PFSK-1 (cell line): ENCODE results near the gene IPCEF1.

ENCODE experiments used
- FOXP2 ChIP-seq: optimal IDR thresholded peaks from 2 replicates; pipeline ENCODE3; 2011; ENCODE audit warnings: borderline replicate concordance, control low read depth, inconsistent platforms; ENCODE audit not compliant: insufficient read depth; ENCODE audit errors: extremely low read length, extremely low read depth
- POLR2AphosphoS5 ChIP-seq: IDR thresholded peaks from 2 replicates; pipeline ENCODE4 v1.6.1; 2012; ENCODE audit warnings: low read depth, mild to moderate bottlenecking, control low read depth, low read length, moderate library complexity
- REST ChIP-seq, 2 experiments: IDR thresholded peaks; 2 replicates each; pipeline versions ENCODE4 v1.6.1 to v1.8.0; 2011 to 2012; ENCODE audit warnings: low read depth in 2 of 2, low read length in 2 of 2, control low read depth in 1 of 2, inconsistent platforms in 1 of 2, mild to moderate bottlenecking in 1 of 2, moderate library complexity in 1 of 2; ENCODE audit not compliant: insufficient read depth in 1 of 2
- SIN3A ChIP-seq: IDR thresholded peaks from 2 replicates; pipeline ENCODE4 v1.6.1; 2012; ENCODE audit warnings: mild to moderate bottlenecking, low read length, moderate library complexity, borderline replicate concordance; ENCODE audit not compliant: insufficient read depth
- TAF1 ChIP-seq: IDR thresholded peaks from 2 replicates; pipeline ENCODE4 v1.6.1; 2012; ENCODE audit warnings: low read length, control low read depth, borderline replicate concordance; ENCODE audit not compliant: insufficient read depth

The IPCEF1 gene

DNA sequence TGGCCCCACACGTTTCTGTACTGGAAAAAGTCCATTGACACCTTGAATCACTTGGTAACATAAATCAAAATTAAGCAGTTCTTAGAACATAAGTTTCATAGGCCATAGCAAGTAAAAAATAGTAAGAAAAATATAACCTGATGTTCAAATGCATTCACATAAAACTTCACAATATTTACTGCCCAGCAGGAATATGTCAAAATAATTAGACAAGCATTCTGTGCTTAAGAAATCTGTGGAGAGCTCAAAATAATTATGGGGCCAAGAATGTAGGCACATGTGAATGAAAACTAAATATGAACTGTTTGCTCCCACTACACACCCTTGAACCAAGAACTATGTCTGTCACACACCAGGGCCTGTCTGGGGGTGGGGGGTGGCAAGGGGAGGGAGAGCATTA lies 70.8 kb downstream of the IPCEF1 start:
- TF ChIP-seq REST (IDR thresholded peaks at IDR 0.05; ENCODE audit: insufficient read depth in 1 of 2, low read depth in 2 of 2, low read length in 2 of 2) (no peak), FOXP2 (no peak)

- no peak for TF ChIP-seq FOXP2
- no peak for TF ChIP-seq REST (IDR thresholded peaks at IDR 0.05; ENCODE audit: insufficient read depth in 1 of 2, low read depth in 2 of 2, low read length in 2 of 2)
- TF ChIP-seq POLR2AphosphoS5 = no peak
- TF ChIP-seq TAF1 = no peak
- TF ChIP-seq SIN3A = no peak
These were observed 72.2 kb downstream of the IPCEF1 start for GRCh38 chr6:154284313-154284853.

- TF ChIP-seq REST (IDR thresholded peaks at IDR 0.05; ENCODE audit: insufficient read depth in 1 of 2, low read depth in 2 of 2, low read length in 2 of 2) (no peak), TAF1 (no peak), SIN3A (no peak), POLR2AphosphoS5 (no peak), FOXP2 (no peak)
These were observed 76.1 kb downstream of the IPCEF1 start for GRCh38 chr6:154280521-154280920.

DNA sequence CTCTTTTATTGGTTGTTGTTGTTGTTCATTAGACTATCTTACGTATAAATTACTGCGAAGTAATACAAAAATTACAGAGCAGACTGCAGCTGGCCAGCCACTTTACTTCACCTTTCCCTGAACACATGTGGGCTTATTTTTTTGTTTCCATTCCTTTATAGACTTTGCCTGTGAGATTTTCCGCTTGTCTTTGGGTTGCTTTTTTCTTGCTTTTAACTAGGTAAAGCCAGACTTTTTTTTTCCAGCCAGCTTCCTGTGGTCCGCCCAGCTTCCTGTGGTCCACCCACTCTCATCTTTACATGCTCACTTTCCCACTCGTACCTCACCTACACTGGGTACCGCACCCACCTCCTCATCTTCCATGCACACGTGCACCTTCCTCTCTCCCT lies 79.0 kb downstream of the IPCEF1 start:
- no peak for TF ChIP-seq TAF1
- TF ChIP-seq FOXP2 = no peak
- no peak for TF ChIP-seq POLR2AphosphoS5
- TF ChIP-seq SIN3A = no peak
- no peak for TF ChIP-seq REST (IDR thresholded peaks at IDR 0.05; ENCODE audit: insufficient read depth in 1 of 2, low read depth in 2 of 2, low read length in 2 of 2)

DNA sequence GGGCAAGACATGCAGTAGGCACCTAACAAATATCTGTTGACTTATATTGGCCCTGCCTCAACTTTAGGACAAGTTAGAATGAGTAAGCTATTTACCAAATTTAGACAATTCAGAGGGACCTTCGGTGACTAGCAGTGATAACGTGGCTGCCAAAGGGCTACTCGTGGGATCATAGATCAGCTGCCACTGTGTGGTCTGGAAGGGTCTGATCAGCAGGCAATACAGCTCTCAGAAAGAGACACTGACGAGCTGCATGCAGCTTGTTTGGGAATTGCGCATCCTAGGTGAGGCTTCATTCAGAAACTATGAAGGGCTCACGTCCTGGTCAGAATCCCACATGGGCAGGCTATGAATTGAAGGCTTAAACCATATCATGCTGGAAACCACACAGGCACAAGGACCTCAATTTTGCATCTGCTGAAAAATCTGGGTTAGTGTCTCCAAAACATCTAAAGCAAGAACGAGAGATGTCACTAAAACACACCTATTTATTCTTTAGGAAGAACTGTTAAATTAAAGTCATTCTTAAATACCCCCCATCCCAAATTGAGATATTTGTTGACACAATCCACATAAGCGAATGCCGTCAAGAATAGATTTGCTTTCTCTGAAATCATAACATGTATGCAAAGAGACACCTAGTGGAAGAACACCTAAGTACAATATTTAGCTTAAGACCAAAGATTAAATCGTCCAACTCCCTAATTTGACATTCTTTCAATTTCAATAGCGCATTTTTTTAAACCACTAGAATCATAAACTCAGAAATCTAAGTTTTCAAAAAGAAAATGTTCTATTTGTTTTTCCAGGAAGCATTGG lies 79.6 kb downstream of the IPCEF1 start:
- TF ChIP-seq TAF1 (no peak), FOXP2 (no peak), REST (IDR thresholded peaks at IDR 0.05; ENCODE audit: insufficient read depth in 1 of 2, low read depth in 2 of 2, low read length in 2 of 2) (no peak), POLR2AphosphoS5 (no peak), SIN3A (no peak)
